ENCODE results near the gene TMEM117. TPM values are rescaled to one million over a fixed set of nuclear protein-coding genes. Genes with fewer than 3 reads are reported as not detected.
"Not testable (repeated sequence)": the region's sequence is repeated elsewhere in the genome, so short reads cannot be mapped to it uniquely, and the experiment has no call there.

Gene TMEM117
- total RNA-seq, 5 donors from 2014 or later (not counting 1 experiment from before 2014, with no cell fraction given) = 3.3 to 4.4 (median 3.9) TPM

GRCh38 chr12:44021471-44021971, 185.6 kb downstream of the TMEM117 start:
- ATAC-seq (replicated peaks in 1 of 4) = no peak
- CTCF ChIA-PET = interaction anchor here in 1 of 2 donors (0.5 to 1.1 kb wide), 2 partner anchors 928 to 1229 kb away, joined by 3 to 7 read pairs; no protein-coding TSS in a partner anchor

DNA sequence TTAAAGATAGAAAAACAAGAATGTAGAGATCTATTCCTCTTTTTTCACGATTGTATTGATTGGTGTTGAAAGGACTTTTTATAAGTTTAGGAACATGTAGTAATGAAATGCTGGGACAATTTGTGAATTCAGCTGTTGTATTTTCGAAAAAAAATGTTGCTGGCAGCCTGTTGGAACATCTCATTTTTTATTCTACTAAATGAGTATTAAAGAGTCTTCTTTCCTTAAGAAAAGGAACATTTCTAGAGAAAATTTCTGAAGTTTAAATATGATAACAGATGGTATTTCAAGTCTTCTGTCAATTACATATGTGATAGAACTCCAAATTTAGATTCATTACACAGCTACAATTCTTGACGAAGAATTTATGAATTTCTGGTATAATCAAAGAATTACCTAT, 189.6 kb downstream of the TMEM117 start:
- Histone ChIP-seq H3K36me3 (ENCODE audit: control insufficient read depth in 2 of 2, extremely low read depth in 1 of 2, insufficient read depth in 1 of 2, low read length in 1 of 2) (no peaks in the 10 kb centered on the region), H3K27ac (ENCODE audit: low read length) (no peak overlapping the region), H3K4me1 (ENCODE audit: control insufficient read depth in 1 of 2, extremely low read depth in 1 of 2, insufficient read depth in 2 of 2, low read length in 2 of 2) (no peaks in the 10 kb centered on the region), H3K4me3 (ENCODE audit: control insufficient read depth in 1 of 2, extremely low read depth in 1 of 2, low read length in 1 of 2) (no peak overlapping the region), H3K27me3 (replicated peaks in 1 of 2; ENCODE audit: control insufficient read depth in 2 of 2, extremely low read depth in 1 of 2, insufficient read depth in 2 of 2, low read length in 1 of 2) (no peaks in the 10 kb centered on the region), H3K9me3 (no peaks in the 10 kb centered on the region)
- Mint-ChIP-seq H3K36me3 (peaks cover 17% of the 10 kb centered on the region), H3K27me3 (no peaks in the 10 kb centered on the region), H3K4me1 (no peaks in the 10 kb centered on the region), H3K9me3 (peaks cover 0 to 16% (median 6%) of the 10 kb centered on the region in 3 donors), H3K27ac (no peak overlapping the region), H3K4me3 (no peak overlapping the region)
- DNase-seq (no peak), ATAC-seq (replicated peaks in 1 of 4) (no peak)
- WGBS (ENCODE audit: insufficient coverage) = no CpG with 5 or more reads among the region's 3 CpGs
- ChIA-PET CTCF (no interaction called here), POLR2A (interaction anchor here in 1 of 2 donors (0.6 kb wide), 1 partner anchor 129 kb away, joined by 3 read pairs; no protein-coding TSS in a partner anchor)

More at GRCh38 chr12:44021471-44021971, 185.6 kb downstream of the TMEM117 start:
- H3K4me3 ChIP-seq (ENCODE audit: control insufficient read depth in 1 of 2, extremely low read depth in 1 of 2, low read length in 1 of 2) = no peak overlapping the region
- no peaks in the 10 kb centered on the region for H3K27me3 ChIP-seq (replicated peaks in 1 of 2; ENCODE audit: control insufficient read depth in 2 of 2, extremely low read depth in 1 of 2, insufficient read depth in 2 of 2, low read length in 1 of 2)
- H3K36me3 ChIP-seq (ENCODE audit: control insufficient read depth in 2 of 2, extremely low read depth in 1 of 2, insufficient read depth in 1 of 2, low read length in 1 of 2) = no peaks in the 10 kb centered on the region
- Mint-ChIP-seq H3K27ac (no peak overlapping the region), H3K27me3 (peaks cover 0 to under 1% of the 10 kb centered on the region in 2 donors), H3K4me3 (no peak overlapping the region), H3K36me3 (peaks cover 12% of the 10 kb centered on the region), H3K9me3 (peaks cover 0 to 7% (median 4%) of the 10 kb centered on the region in 3 donors), H3K4me1 (no peaks in the 10 kb centered on the region)
- POLR2A ChIA-PET = interaction anchor here in 1 of 2 donors (0.6 kb wide), 1 partner anchor 134 kb away, joined by 3 read pairs; no protein-coding TSS in a partner anchor
- no peak overlapping the region for H3K27ac ChIP-seq (ENCODE audit: low read length)
- H3K4me1 ChIP-seq (ENCODE audit: control insufficient read depth in 1 of 2, extremely low read depth in 1 of 2, insufficient read depth in 2 of 2, low read length in 2 of 2) = no peaks in the 10 kb centered on the region
- no peak for DNase-seq
- no peaks in the 10 kb centered on the region for H3K9me3 ChIP-seq
- WGBS (ENCODE audit: insufficient coverage) = no CpG with 5 or more reads among the region's 1 CpG

- ChIA-PET POLR2A (no interaction called here), CTCF (no interaction called here)
- H3K9me3 ChIP-seq = no peaks in the 10 kb centered on the region
- WGBS (ENCODE audit: insufficient coverage) = no CpG with 5 or more reads among the region's 2 CpGs
- Mint-ChIP-seq H3K4me3 (no peak overlapping the region), H3K9me3 (peaks cover 0 to 16% (median 6%) of the 10 kb centered on the region in 3 donors), H3K27ac (no peak overlapping the region), H3K4me1 (no peaks in the 10 kb centered on the region), H3K36me3 (peaks cover 17% of the 10 kb centered on the region), H3K27me3 (no peaks in the 10 kb centered on the region)
- no peaks in the 10 kb centered on the region for H3K36me3 ChIP-seq (ENCODE audit: control insufficient read depth in 2 of 2, extremely low read depth in 1 of 2, insufficient read depth in 1 of 2, low read length in 1 of 2)
- H3K27ac ChIP-seq (ENCODE audit: low read length) = no peak overlapping the region
- DNase-seq (no peak), ATAC-seq (replicated peaks in 1 of 4) (no peak)
- H3K27me3 ChIP-seq (replicated peaks in 1 of 2; ENCODE audit: control insufficient read depth in 2 of 2, extremely low read depth in 1 of 2, insufficient read depth in 2 of 2, low read length in 1 of 2) = no peaks in the 10 kb centered on the region
- no peaks in the 10 kb centered on the region for H3K4me1 ChIP-seq (ENCODE audit: control insufficient read depth in 1 of 2, extremely low read depth in 1 of 2, insufficient read depth in 2 of 2, low read length in 2 of 2)
- no peak overlapping the region for H3K4me3 ChIP-seq (ENCODE audit: control insufficient read depth in 1 of 2, extremely low read depth in 1 of 2, low read length in 1 of 2)
Observed at GRCh38 chr12:44026046-44026445, 190.2 kb downstream of the TMEM117 start.

- H3K4me3 Mint-ChIP-seq; H3K27ac Mint-ChIP-seq; H3K27ac ChIP-seq (ENCODE audit: low read length); DNase-seq; ATAC-seq (replicated peaks in 1 of 4); H3K36me3 ChIP-seq (ENCODE audit: control insufficient read depth in 2 of 2, extremely low read depth in 1 of 2, insufficient read depth in 1 of 2, low read length in 1 of 2); H3K27me3 ChIP-seq (replicated peaks in 1 of 2; ENCODE audit: control insufficient read depth in 2 of 2, extremely low read depth in 1 of 2, insufficient read depth in 2 of 2, low read length in 1 of 2); H3K4me1 Mint-ChIP-seq; H3K4me1 ChIP-seq (ENCODE audit: control insufficient read depth in 1 of 2, extremely low read depth in 1 of 2, insufficient read depth in 2 of 2, low read length in 2 of 2); POLR2A ChIA-PET; H3K27me3 Mint-ChIP-seq; H3K4me3 ChIP-seq (ENCODE audit: control insufficient read depth in 1 of 2, extremely low read depth in 1 of 2, low read length in 1 of 2); H3K9me3 ChIP-seq: not testable (repeated sequence)
- WGBS (ENCODE audit: insufficient coverage) = no CpG with 5 or more reads among the region's 2 CpGs
- Mint-ChIP-seq H3K9me3 (peaks cover 0 to 16% (median 6%) of the 10 kb centered on the region in 3 donors), H3K36me3 (peaks cover 17% of the 10 kb centered on the region)
- CTCF ChIA-PET = interaction anchor here in 1 of 2 donors (0.7 kb wide), 1 partner anchor 38 kb away, joined by 3 read pairs; no protein-coding TSS in a partner anchor
Observed at GRCh38 chr12:44026926-44027325, 191.0 kb downstream of the TMEM117 start.

GRCh38 chr12:44029194-44029593, 193.3 kb downstream of the TMEM117 start:
- 94% methylated on average over 2 of the region's 4 CpGs for WGBS (ENCODE audit: insufficient coverage)
- H3K27me3 Mint-ChIP-seq = no peaks in the 10 kb centered on the region

DNA sequence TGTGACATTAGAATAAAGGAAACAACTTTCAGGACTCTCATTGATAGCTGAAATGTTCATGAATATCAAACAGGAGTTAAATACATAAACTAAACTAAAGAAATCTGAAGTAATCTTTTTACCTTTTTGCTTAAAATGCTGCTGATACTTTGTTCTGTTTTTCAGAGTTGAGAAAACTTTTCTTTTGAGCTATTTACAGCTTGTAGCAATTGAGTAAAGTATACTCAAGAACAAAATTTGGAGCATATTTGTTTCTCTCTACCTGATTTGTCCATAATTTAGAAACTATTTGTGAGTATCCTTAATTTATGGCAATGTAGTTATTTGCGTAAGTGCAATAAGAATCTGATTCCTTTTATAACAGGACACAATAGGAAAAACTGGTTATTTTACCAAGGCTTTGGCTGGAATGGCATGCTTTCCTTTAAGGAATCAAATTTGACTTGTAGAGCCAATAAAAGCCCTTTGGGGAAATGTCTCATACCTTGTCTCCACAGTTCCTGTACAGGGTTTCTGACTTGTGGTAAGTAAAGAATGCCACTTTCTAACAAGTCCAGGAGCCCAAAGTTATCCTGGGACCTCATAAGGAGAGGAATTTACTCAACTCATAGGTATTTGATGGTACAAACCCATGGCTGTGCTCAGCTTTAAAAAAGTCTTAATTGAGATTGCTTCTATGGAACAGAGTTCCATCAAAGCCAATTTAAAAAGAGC, 195.7 kb downstream of the TMEM117 start:
- Mint-ChIP-seq H3K9me3 (peaks cover 0 to 10% (median 2%) of the 10 kb centered on the region in 3 donors), H3K36me3 (peaks cover 23% of the 10 kb centered on the region), H3K27ac (no peak overlapping the region), H3K27me3 (no peaks in the 10 kb centered on the region), H3K4me3 (no peak overlapping the region), H3K4me1 (no peaks in the 10 kb centered on the region)
- no peaks in the 10 kb centered on the region for H3K36me3 ChIP-seq (ENCODE audit: control insufficient read depth in 2 of 2, extremely low read depth in 1 of 2, insufficient read depth in 1 of 2, low read length in 1 of 2)
- DNase-seq (no peak), ATAC-seq (replicated peaks in 1 of 4) (no peak)
- ChIA-PET POLR2A (no interaction called here), CTCF (interaction anchor here in 1 of 2 donors (0.6 kb wide), 1 partner anchor 285 kb away, joined by 5 read pairs; no protein-coding TSS in a partner anchor)
- H3K9me3 ChIP-seq = no peaks in the 10 kb centered on the region
- no peaks in the 10 kb centered on the region for H3K4me1 ChIP-seq (ENCODE audit: control insufficient read depth in 1 of 2, extremely low read depth in 1 of 2, insufficient read depth in 2 of 2, low read length in 2 of 2)
- H3K27ac ChIP-seq (ENCODE audit: low read length) = no peak overlapping the region
- no peaks in the 10 kb centered on the region for H3K27me3 ChIP-seq (replicated peaks in 1 of 2; ENCODE audit: control insufficient read depth in 2 of 2, extremely low read depth in 1 of 2, insufficient read depth in 2 of 2, low read length in 1 of 2)
- no peak overlapping the region for H3K4me3 ChIP-seq (ENCODE audit: control insufficient read depth in 1 of 2, extremely low read depth in 1 of 2, low read length in 1 of 2)
- no CpG with 5 or more reads among the region's 1 CpG for WGBS (ENCODE audit: insufficient coverage)

More at GRCh38 chr12:44029194-44029593, 193.3 kb downstream of the TMEM117 start:
- no peaks in the 10 kb centered on the region for H3K27me3 ChIP-seq (replicated peaks in 1 of 2; ENCODE audit: control insufficient read depth in 2 of 2, extremely low read depth in 1 of 2, insufficient read depth in 2 of 2, low read length in 1 of 2)
- no peak overlapping the region for H3K4me3 ChIP-seq (ENCODE audit: control insufficient read depth in 1 of 2, extremely low read depth in 1 of 2, low read length in 1 of 2)
- Mint-ChIP-seq H3K36me3 (peaks cover 23% of the 10 kb centered on the region), H3K27ac (no peak overlapping the region), H3K4me1 (no peaks in the 10 kb centered on the region), H3K9me3 (peaks cover 0 to 10% (median 2%) of the 10 kb centered on the region in 3 donors), H3K4me3 (no peak overlapping the region)
- no peak for DNase-seq
- H3K36me3 ChIP-seq (ENCODE audit: control insufficient read depth in 2 of 2, extremely low read depth in 1 of 2, insufficient read depth in 1 of 2, low read length in 1 of 2) = no peaks in the 10 kb centered on the region
- no peaks in the 10 kb centered on the region for H3K9me3 ChIP-seq
- ATAC-seq (replicated peaks in 1 of 4) = no peak
- ChIA-PET POLR2A (no interaction called here), CTCF (no interaction called here)
- no peaks in the 10 kb centered on the region for H3K4me1 ChIP-seq (ENCODE audit: control insufficient read depth in 1 of 2, extremely low read depth in 1 of 2, insufficient read depth in 2 of 2, low read length in 2 of 2)
- no peak overlapping the region for H3K27ac ChIP-seq (ENCODE audit: low read length)
